Measurements from ENCODE around the gene IL17REL. TPM values are rescaled to one million over a fixed set of nuclear protein-coding genes. Genes with fewer than 3 reads are reported as not detected.

Gene IL17REL
- total RNA-seq, 1 experiment from 2014 or later, result not detected

DNA sequence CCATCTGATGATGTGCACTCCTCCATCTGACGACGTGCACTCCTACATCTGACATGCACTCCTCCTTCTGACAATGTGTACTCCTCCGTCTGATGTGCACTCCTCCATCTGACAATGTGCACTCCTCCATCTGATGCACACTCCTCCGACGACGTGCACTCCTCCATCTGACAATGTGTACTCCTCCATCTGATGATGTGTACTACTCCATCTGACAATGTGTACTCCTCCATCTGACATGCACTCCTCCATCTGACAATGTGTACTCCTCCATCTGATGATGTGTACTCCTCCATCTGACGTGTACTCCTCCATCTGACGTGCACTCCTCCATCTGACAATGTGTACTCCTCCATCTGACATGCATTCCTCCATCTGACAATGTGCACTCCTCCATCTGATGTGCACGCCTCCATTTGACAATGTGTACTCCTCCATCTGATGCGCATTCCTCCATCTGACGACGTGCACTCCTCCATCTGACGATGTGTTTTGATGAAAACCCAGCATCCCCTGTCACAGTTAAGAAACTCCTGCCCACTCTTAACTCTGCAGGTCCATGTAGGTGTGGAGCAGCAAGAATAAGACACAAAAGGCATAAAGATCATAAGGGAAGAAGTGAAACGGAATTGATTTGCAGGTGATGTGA lies 9.7 kb upstream of the IL17REL start:
- DNase-seq (ENCODE audit: low read depth), result no peak

- DNase-seq (ENCODE audit: low read depth), result no peak
These were observed 8.0 kb upstream of the IL17REL start for GRCh38 chr22:50020606-50021005.

GRCh38 chr22:50019316-50019715 lies 6.8 kb upstream of the IL17REL start:
- DNase-seq (ENCODE audit: low read depth), result no peak

DNA sequence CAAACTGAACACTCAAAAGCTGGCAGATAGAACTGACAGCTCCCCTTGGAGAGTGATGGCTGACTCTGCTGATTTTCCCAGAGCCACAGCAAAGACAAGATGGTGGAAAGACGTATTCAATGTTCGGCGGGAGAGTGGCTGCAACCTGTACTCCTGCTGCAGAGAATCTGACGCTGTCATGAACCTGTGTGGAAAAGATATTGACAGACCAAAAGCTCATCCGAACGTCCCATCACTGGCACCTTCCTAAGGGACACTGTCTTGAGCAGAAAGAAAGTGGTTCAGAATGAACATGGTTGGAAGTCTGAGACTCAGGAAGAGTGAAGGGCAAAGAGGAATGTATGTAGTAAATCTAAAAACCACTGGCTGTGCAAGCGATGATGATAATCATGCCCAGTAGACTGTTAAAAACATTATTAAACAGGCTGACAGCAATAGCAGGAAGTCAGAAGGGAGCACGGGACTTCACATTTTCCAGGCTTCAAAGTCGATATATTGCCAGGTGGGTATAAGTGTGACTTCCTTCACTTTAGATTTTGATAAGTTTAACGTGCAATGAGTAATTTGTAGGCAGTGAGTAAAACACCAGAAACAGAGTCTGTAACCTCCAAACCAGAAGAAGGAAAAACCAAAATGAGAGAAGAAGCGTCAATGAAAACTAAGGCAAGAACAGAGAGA lies 6.2 kb upstream of the IL17REL start:
- no peak for DNase-seq (ENCODE audit: low read depth)

GRCh38 chr22:50017701-50018224 lies 5.2 kb upstream of the IL17REL start:
- no peak for DNase-seq (ENCODE audit: low read depth)

- DNase-seq (ENCODE audit: low read depth), result peak; percentile 85
These were observed 4.6 kb upstream of the IL17REL start for GRCh38 chr22:50016988-50017700.

DNA sequence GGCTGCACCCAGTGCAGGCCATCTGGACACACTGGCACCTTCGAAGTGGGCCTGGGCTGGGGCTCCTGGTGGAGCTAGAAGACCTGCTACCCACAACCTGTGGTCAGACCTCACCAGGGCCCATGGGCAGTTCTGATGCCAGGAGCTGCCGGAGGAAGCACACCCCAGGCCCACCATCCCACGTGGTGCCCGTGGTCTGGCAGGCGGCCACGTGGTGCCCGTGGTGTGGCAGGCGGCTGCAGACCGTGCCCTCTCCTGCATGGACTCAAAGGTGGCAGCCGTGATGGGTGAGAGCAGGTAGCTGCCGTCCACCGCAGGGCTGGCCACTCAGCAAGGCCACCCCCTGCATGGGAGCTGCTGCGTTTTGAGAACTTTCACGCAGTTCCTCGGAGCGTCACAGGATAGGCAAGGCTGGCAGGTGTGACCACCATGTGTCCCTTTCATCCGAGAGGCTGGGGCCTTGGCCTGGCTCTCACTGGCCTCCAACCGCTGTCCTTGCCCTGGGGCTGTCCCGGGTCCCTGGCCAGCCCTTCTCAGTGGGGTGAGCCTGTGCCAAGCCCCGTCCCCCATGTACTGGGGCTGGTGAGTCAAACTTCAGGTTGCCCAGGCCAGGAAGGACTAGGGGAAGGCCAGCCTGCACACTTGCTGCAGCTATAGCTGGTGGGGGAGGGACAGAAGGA lies 3.9 kb upstream of the IL17REL start:
- no peak for DNase-seq (ENCODE audit: low read depth)

DNA sequence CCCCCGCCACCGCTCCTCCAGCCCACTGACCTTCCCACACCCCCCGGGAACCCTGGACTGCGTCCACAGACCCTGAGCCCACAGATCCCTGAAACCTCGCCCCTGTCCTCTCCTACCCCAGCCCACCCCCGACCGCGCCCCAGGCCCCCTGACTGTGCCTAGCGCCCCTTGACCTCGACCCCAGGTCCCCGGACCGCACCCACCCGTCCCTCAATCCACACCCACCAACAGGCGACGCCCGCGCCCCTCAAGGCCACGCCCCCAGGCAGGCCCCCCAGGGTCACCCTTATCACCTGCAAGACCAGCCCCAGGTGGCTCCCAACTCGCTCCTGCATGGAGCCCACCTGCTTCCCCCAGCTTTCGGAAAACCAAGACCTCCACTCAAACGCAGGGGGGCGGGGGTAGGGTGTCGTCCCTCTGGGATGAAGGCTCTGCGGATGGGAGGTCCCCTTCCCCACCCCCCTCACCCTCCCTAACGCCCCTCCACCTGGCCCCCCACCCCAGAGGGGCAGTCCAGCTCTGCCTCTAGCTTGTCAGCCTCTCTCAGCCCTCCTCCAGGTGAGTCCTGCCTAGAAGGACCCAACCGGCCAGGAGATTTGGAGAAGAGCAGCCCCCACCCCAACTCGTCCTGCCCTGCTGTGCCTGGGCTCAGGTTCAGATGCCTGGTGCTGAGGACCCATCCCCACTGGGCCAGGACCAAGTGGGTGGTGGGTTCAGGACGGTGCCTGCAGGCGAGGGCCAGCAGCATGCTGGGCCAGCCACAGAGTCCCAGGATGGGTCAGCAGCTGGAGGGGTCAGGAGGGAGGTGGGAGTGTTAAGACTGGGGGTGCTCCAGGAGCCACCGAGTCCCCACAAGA lies 3.1 kb upstream of the IL17REL start:
- DNase-seq (ENCODE audit: low read depth), result no peak

DNA sequence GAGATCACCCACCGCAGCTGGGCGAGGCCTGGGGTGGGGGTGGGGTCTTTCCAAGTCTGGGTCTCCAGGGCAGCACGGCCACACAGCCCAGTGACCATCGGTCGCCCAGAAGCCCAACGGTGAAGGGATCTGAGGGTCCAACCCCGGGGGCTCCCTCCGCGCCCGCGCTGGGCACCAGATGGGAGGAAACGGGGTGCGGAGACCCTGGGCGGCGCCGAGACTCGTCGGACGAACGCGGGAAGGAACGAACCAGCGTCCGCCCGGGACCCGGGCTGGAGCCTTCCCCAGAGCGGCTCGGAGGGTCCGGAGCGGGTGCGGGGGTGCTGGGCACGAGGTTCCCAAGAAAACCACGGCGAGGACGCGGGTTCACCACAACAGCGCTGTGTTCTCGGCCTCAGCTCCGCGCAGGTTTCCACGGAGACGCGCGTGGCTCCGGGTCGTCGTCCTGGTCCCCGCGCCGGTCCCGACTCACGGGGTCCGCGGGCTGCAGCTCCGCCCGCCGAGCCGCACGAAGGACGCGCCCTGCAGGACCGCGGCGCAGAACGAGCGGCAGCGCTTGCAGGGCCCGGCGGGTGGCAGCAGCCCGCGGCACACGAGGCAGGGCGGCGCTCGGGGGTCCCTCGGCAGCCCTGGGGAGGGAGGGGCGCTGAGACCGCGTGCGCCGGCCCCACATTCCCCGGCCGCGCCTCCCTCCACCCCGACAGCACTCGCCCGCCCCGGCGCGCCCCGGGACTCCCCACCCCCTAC lies 2.3 kb upstream of the IL17REL start:
- no peak for DNase-seq (ENCODE audit: low read depth)

- no peak for DNase-seq (ENCODE audit: low read depth)
These were observed 1.5 kb upstream of the IL17REL start for GRCh38 chr22:50014053-50014501.

- DNase-seq (ENCODE audit: low read depth), result no peak
These were observed 936 bp downstream of the IL17REL start for GRCh38 chr22:50011447-50012210.

DNA sequence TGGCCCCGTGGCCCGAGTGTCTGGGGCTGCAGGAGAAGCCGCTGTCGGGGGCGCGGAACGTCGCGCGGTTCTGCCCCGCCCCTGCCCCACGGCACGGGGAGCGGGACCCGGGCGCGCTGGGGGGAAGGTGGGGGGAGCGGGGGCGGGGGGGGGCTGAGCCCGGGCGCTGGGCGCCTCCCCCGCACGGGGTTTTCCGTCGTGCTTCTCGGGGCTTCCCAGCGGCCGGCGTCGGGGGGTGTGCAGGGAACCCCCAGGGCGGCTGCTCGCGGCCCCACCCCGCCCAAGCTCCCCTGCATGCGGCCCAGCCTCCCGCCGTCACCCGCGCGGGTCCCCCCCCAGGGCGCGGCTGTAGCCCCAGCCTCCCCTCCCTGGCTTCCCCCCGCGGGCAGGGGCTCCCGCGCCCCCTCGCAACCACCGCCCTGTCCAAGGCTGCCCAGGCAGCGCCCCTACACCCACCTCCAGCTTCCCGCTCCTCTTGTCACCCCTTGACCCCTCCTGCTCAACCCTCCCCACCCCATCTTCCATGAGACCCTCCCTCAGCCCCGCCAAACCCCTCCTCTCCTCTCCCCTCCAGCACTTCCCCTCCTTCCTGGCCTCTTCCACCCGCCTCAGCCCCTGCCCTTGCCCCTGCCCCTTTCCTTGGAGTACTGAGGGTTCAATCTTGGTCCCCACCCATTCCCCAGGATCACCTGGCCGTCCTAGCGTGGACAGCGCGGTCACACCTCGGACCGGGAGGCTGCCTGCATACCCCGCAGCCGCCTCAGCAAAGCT lies 1.7 kb downstream of the IL17REL start:
- no peak for DNase-seq (ENCODE audit: low read depth)

GRCh38 chr22:50009765-50010675 lies 2.5 kb downstream of the IL17REL start:
- no peak for DNase-seq (ENCODE audit: low read depth)

DNA sequence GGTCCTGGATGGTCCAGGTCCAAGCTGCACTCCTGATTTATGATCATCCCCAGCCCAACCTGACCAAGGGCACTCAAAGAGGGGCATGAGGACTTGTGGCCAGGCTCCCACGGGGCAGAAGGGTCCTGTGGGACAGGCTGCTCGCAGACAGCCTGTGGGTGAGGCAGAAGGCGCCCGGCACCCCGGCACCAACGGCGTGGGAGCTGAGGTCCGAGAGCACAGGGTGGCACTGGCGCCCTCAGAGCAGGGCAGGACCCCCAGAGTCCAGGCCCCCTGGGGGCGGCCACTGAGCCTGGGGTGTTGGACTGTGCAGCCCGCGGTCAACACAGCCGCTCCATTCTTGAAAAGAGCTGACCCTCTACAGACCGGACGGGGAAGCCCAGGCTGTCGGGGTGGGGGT lies 3.3 kb downstream of the IL17REL start:
- DNase-seq (ENCODE audit: low read depth), result no peak

DNA sequence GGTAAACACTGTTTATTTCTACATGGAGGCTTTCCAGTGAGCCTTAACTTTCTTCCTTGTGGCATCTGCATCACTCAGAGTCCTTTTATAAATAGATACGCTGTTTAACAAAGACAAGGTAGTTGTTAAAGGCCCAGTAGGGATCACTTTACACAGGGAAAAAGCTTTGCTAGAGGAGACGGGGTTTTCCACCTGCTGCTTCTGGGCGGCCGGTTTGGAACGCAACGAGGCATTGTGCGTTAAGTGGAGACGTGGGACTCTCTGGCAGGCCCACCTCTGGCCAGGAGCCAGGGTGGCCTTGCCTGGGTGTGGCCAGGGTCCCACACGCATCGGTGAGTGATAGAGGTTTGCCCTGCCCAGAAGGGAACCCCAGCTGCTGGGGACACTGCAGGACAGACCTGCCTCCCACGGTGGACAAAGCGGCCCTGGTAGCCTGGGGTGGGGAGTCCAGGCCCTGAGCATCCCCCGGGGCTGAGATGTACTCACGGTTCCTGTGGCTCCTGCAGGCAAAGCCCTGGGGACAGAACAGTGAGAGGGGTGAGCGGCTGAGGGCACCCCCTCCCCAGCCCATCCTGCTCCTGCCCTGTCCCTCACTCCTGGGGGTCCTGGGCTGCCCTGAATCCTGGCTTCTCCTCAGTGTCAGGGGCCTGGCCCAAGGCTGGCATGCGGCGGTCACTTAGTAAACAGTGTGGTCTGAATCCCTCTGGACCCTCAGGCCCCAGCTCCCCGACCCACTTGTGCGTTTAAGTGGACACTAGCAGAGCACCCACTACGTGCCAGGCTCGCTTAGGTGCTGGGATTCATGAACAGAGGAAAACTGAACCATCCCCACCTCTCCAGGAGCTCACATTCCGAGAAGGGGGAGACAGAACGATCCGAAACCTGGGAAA lies 4.2 kb downstream of the IL17REL start:
- DNase-seq (ENCODE audit: low read depth), result no peak

- DNase-seq (ENCODE audit: low read depth), result no peak
These were observed 5.5 kb downstream of the IL17REL start for GRCh38 chr22:50007057-50007511.

GRCh38 chr22:50004918-50005317 lies 7.6 kb downstream of the IL17REL start:
- no peak for DNase-seq (ENCODE audit: low read depth)

Measured in M059J (cell line).